Kidney (tissue), 22 donors: ENCODE results near the gene SEZ6L2. TPM values are rescaled to one million over a fixed set of nuclear protein-coding genes. Genes with fewer than 3 reads are reported as not detected.
A peak's percentile ranks its signal among the peaks of the same experiment; 100 is the strongest.

Experiments
- DNase-seq, 5 donors: peaks; one replicate each; pipeline ENCODE4 v3.0.0-alpha.2; 2013 to 2020
- FAIRE-seq: peaks from 2 replicates; lab custom pipeline; 2012; peaks lifted over from hg19 to GRCh38; lab: Jason Lieb, UNC
- H3K27ac ChIP-seq, 2 donors: one replicate each; pipeline ENCODE4 v1.7.0; 2013; ENCODE audit warnings: low read depth in 2 of 2, low read length in 2 of 2, inconsistent platforms in 1 of 2
- H3K27me3 ChIP-seq: one replicate; pipeline ENCODE4 v1.7.1; 2013; ENCODE audit warnings: low read length, inconsistent platforms; ENCODE audit not compliant: control insufficient read depth, insufficient read depth
- H3K36me3 ChIP-seq, 3 donors: one replicate each; pipeline versions ENCODE4 v1.7.0 to v1.7.1; 2013; ENCODE audit warnings: low read length in 3 of 3, control low read depth in 1 of 3, inconsistent platforms in 1 of 3; ENCODE audit not compliant: insufficient read depth in 3 of 3, control insufficient read depth in 2 of 3
- H3K4me1 ChIP-seq, 3 donors: one replicate each; pipeline versions ENCODE4 v1.7.0 to v1.7.1; 2013; ENCODE audit warnings: low read length in 3 of 3, inconsistent platforms in 1 of 3, low read depth in 1 of 3; ENCODE audit not compliant: control insufficient read depth in 2 of 3, insufficient read depth in 2 of 3
- H3K4me3 ChIP-seq, 3 donors: one replicate each; pipeline versions ENCODE4 v1.7.0 to v1.8.1; 2013; ENCODE audit warnings: low read length in 3 of 3, control low read depth in 1 of 3, inconsistent platforms in 1 of 3
- H3K9ac ChIP-seq, 3 donors: one replicate each; pipeline versions ENCODE4 v1.7.0 to v1.7.1; 2013; ENCODE audit warnings: low read length in 3 of 3, control low read depth in 1 of 3, inconsistent platforms in 1 of 3
- H3K9me3 ChIP-seq, 3 donors: one replicate each; pipeline versions ENCODE4 v1.7.0 to v1.7.1; 2013; ENCODE audit warnings: low read length in 3 of 3, control low read depth in 1 of 3, inconsistent platforms in 1 of 3; ENCODE audit not compliant: control insufficient read depth in 2 of 3, insufficient read depth in 1 of 3
- CTCF ChIP-seq: IDR thresholded peaks from 3 replicates; pipeline ENCODE4 v1.5.1; 2012; ENCODE audit warnings: mild to moderate bottlenecking, moderate library complexity, borderline replicate concordance; ENCODE audit not compliant: insufficient read depth; ENCODE audit errors: extremely low read depth
- intact Hi-C: fragments of 100-400 bp; cut with DNase I; formaldehyde crosslinking; loops from one replicate; pipeline ENCODE4 v1.11.1; 2022
- long read RNA-seq, 10 donors: library from polyadenylated mRNA in 1 of 10; unstranded in 1 of 10; transcript quantifications; one replicate each; pipeline ENCODE4 v2.0.0 and lab custom pipeline, GENCODE V29; 2021 to 2026
- polyA plus RNA-seq: library from polyadenylated mRNA; stranded (reverse); fragments of 350-450 nt; fragmentation: Illumina TruSeq; extraction: RNeasy Lipid Tissue Mini Kit (QIAGEN cat#74804); gene quantifications from one replicate; pipeline ENCODE4 v1.2.3, GENCODE V29; 2014; ENCODE audit warnings: low read depth, low replicate concordance; ENCODE audit not compliant: insufficient read depth
- total RNA-seq: library from RNA; stranded (reverse); fragmentation: NEBNext Ultra II Directional; extraction: Animal tissue kit (Norgen Biotek cat#: 25700); gene quantifications from one replicate; pipeline ENCODE4 v1.2.1, GENCODE V29; 2021
- donor health status: control.
- donor health status: control.
- donor health status: control.
- donor health status: control.
- donor health status: control.
- donor health status: DM: yes; HTN: yes; CAD: no.
- donor health status: Normal renal cell carcinoma (clear cell type).

Gene SEZ6L2
- total RNA-seq = 32.4 TPM
- 9.1 TPM for polyA plus RNA-seq
- long read RNA-seq, donor 1 = 0 reads
- long read RNA-seq, donor 2 = 0 reads
- long read RNA-seq, donor 3, partial matches to known transcripts = 0 of 1 reads
- long read RNA-seq, donor 3, other reads (novel, unspliced or antisense) = 0 of 1 reads
- long read RNA-seq, donor 4, partial matches to known transcripts = 0 of 1 reads
- long read RNA-seq, donor 4, other reads (novel, unspliced or antisense) = 0 of 1 reads
- long read RNA-seq, donor 5 = 0 reads
- long read RNA-seq, donor 6 = 0 reads
- long read RNA-seq, donor 7, partial matches to known transcripts = 53 of 64 reads
- long read RNA-seq, donor 7, other reads (novel, unspliced or antisense) = 10 of 64 reads
- long read RNA-seq, donor 8, partial matches to known transcripts = 0 of 1 reads
- long read RNA-seq, donor 8, other reads (novel, unspliced or antisense) = 0 of 1 reads
- long read RNA-seq, donor 9, partial matches to known transcripts = 76 of 103 reads
- long read RNA-seq, donor 9, other reads (novel, unspliced or antisense) = 27 of 103 reads
- long read RNA-seq, donor 10, partial matches to known transcripts = 10 of 10 reads
- long read RNA-seq, donor 10, other reads (novel, unspliced or antisense) = 0 of 10 reads

- no peak for TF ChIP-seq CTCF
- no peak within 1 kb of the TSS for H3K27ac ChIP-seq
- peak within 1 kb of the TSS in 1 of 3 donors; percentile 34 for H3K9ac ChIP-seq
- no peaks in the 10 kb centered on the region for H3K9me3 ChIP-seq
- no peaks in the 10 kb centered on the region for H3K27me3 ChIP-seq
- no peaks in the 10 kb centered on the region for H3K36me3 ChIP-seq
- FAIRE-seq = no peak
- peak; percentile 66 to 93 (median 83) for DNase-seq
- peak within 1 kb of the TSS; percentile 39 to 57 (median 55) for H3K4me3 ChIP-seq
- H3K4me1 ChIP-seq = peaks cover 0 to 5% (median 3%) of the 10 kb centered on the region in 3 donors
- intact Hi-C loops = no loop called here
Measured at GRCh38 chr16:29899516-29900101, at the start of gene SEZ6L2. Gene SEZ6L2, minus strand, starts transcription at chr16:29899550. Its CDS starts 531 bp downstream, at chr16:29899019.

GRCh38 chr16:29947897-29948296, 48.5 kb upstream of the SEZ6L2 start:
- H3K4me3 ChIP-seq = no peak overlapping the region
- H3K36me3 ChIP-seq = no peaks in the 10 kb centered on the region
- FAIRE-seq (no peak), DNase-seq (no peak)
- H3K9me3 ChIP-seq = no peaks in the 10 kb centered on the region
- H3K9ac ChIP-seq = no peak overlapping the region
- no peak for TF ChIP-seq CTCF
- H3K4me1 ChIP-seq = peaks cover 0 to 6% (median 3%) of the 10 kb centered on the region in 3 donors
- intact Hi-C loops = no loop called here
- no peak overlapping the region for H3K27ac ChIP-seq
- no peaks in the 10 kb centered on the region for H3K27me3 ChIP-seq

GRCh38 chr16:29943846-29944799, 44.8 kb upstream of the SEZ6L2 start:
- no peak for FAIRE-seq

More at GRCh38 chr16:29943846-29944799, 44.8 kb upstream of the SEZ6L2 start:
- Histone ChIP-seq H3K27ac (peak overlapping the region; percentile 85), H3K36me3 (no peaks in the 10 kb centered on the region), H3K9ac (peak overlapping the region in 2 of 3 donors; percentile 31 to 46), H3K4me3 (peak overlapping the region; percentile 15 to 32 (median 24)), H3K4me1 (peaks cover 0 to 6% (median 3%) of the 10 kb centered on the region in 3 donors), H3K9me3 (no peaks in the 10 kb centered on the region), H3K27me3 (no peaks in the 10 kb centered on the region)
- TF ChIP-seq CTCF = peak; percentile 11
- intact Hi-C loops = no loop called here
- DNase-seq = peak in 4 of 5 donors; percentile 87 to 96 (median 91)
